VCaP (cell line): ENCODE measurements around the gene CEPT1.

Experiments used
- H3K27ac ChIP-seq: fragments of 450-650 bp; 2 replicates; pipeline ENCODE4 v1.5.1; 2017
- CTCF ChIP-seq: fragments of 450-650 bp; conservative IDR thresholded peaks from 2 replicates; pipeline ENCODE4 v1.5.1; 2017; ENCODE audit warnings: mild to moderate bottlenecking, moderate library complexity

CEPT1 gene

DNA sequence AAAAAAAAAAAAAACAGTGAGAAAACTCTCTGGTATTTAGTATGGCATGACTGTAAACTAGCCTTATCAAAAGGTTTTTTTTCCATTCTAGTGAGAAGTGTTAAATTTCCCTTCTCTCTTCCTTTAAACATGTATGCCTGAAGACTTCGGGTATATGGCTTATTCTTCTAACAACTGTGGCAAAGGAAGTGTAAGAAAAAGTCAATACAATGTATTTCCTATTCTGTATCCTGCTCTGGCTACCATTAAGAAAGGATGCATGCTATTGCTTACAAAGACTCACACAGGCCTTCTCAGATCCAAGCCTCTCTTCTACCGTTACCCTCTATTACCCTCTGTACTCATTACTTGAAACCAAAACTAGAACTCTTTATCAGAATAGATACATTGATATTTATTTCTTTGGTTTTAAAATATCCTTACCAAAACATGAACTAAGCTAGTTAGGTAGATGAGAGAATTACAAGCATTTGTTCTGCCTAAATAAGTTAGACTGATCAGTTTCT is 8.4 kb downstream of the CEPT1 start:
- no peak for TF ChIP-seq CTCF
- H3K27ac ChIP-seq: no peak overlapping the region

GRCh38 chr1:111151838-111152237 is 11.8 kb downstream of the CEPT1 start:
- no peak overlapping the region for H3K27ac ChIP-seq
- no peak for TF ChIP-seq CTCF

DNA sequence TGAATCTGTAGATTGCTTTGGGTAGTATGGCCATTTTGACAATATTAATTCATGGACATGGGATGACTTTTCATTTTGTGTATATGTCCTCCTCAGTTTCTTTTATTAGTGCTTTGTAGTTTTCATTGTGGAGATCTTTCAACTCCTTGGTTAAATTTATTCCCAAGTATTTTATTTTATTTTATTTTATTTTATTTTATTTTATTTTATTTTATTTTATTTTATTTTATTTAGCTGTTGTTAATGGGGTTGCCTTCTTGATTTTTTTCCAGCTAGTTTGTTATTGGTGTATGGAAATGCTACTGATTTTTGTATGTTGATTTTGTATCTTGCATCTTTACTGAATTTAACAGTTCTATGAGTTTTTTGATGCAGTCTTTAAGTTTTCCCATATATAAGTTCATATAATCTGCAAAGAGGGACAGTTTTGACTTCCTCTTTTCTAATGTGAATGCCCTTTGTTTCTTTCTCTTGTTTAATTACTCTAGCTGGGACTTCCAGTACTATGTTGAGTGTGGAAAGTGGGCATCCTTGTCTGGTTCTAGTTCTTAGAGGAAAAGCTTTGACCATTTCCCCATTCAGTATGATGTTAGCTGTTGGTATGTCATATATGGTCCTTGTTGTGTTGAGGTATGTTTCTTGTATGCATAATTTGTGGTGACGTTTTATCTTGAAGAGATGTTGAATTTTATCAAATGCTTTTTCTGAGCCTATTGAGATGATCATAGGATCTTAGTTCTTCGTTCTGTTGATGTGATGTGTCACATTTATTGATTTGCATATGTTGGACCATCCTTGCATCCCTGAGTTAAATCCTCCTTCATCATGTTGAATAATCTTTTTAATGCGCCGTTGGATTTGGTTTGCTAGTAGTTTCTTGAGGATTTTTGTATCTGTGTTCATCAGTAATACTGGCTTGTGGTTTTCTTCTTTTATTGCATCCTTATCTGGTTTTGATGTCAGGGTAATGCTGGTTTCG is 14.3 kb downstream of the CEPT1 start:
- no peak for TF ChIP-seq CTCF
- H3K27ac ChIP-seq: no peak overlapping the region

DNA sequence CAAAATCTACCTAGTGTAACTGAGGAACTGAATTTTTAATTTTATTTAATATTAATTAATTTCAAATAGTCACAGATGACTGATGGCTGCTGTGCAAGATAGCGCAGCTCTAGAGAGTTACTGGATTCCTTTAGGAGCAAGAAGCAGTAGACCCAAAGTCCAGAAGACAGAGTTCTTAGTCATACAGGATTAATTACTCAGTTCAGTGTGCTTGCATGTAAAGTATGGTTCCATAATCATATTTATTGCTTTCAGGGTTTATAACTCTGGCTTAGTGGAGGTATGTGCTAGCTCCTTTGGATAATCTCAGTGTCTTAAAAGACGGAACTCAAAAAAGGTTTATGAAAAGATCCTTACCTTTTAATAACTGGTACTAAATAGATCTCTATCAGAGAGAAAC is 17.4 kb downstream of the CEPT1 start:
- no peak for TF ChIP-seq CTCF

GRCh38 chr1:111161843-111162487 is 21.9 kb downstream of the CEPT1 start:
- no peak for TF ChIP-seq CTCF
- H3K27ac ChIP-seq: no peak overlapping the region

More for the DNA sequence above, 17.4 kb downstream of the CEPT1 start:
- H3K27ac ChIP-seq: no peak overlapping the region

DNA sequence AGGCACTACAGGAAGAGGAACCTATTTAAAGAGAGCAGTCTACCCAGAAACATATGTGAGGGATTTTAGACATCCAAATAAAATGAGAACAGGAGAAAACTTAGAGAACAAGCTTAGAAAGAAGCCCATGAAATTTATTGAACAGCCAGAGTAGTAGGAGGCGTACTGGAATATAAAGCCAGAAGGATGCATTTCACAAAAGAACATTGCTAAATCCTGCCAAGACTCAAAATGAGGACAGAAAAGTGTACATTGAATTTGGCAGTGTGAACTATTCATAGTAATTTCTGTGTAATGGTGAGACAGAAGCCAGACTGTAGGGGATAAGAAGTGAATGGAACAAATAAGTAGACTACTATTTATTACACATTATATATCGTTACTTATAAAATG is 22.5 kb downstream of the CEPT1 start:
- TF ChIP-seq CTCF: no peak
- H3K27ac ChIP-seq: no peak overlapping the region

DNA sequence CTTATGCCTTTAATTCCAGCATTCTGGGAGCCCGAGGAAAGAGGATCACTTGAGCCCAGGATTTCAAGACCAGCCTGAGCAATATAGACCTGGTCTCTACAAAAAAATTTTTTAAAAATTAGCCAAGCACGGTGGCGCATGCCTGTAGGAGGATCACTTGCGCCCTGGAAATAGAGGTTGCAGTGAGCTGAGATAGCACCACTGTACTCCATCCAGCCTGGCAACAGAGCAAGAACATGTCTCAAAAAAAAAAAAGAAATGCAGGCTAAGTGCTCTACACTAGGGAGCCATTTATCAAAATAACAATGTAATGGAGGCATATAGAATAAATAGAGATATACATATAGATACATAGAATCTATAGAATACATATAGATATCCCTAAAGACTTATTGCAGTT is 23.3 kb downstream of the CEPT1 start:
- no peak for TF ChIP-seq CTCF

More for the DNA sequence above, 23.3 kb downstream of the CEPT1 start:
- H3K27ac ChIP-seq: no peak overlapping the region
